Common myeloid progenitor, CD34-positive (primary cell): ENCODE measurements around the gene SERPINB2.
"Not testable (repeated sequence)": the region's sequence is repeated elsewhere in the genome, so short reads cannot be mapped to it uniquely, and the experiment has no call there.

Experiments
- CTCF ChIA-PET: fragments of 350-600 bp; sonication (Branson Sonifier 250); formaldehyde crosslinking; loops from one replicate; lab custom pipeline; 2021; ENCODE audit warnings: antibody characterized with exemption; lab: Charles Lee
- POLR2A ChIA-PET: fragments of 350-600 bp; sonication (Branson Sonifier 250); formaldehyde crosslinking; loops from one replicate; lab custom pipeline; 2021; ENCODE audit warnings: antibody characterized with exemption; lab: Charles Lee
- DNase-seq, 3 donors: peaks; one replicate each; pipeline versions ENCODE4 v3.0.0 to v3.0.0-alpha.2; 2013
- H3K27ac ChIP-seq, 2 experiments: 1 replicate in 1 of 2; 2 replicates in 1 of 2; pipeline ENCODE4 v1.7.0; 2013; ENCODE audit warnings: inconsistent platforms in 2 of 2, low read length in 2 of 2, mild to moderate bottlenecking in 2 of 2, low read depth in 1 of 2, moderate library complexity in 1 of 2; ENCODE audit not compliant: severe bottlenecking in 2 of 2, insufficient read depth in 1 of 2, poor library complexity in 1 of 2
- H3K27me3 ChIP-seq, 5 experiments: replicated peaks in 2 of 5; 1 replicate in 3 of 5; 2 replicates in 2 of 5; pipeline versions ENCODE4 v1.6.1 to v1.7.0; 2013; ENCODE audit warnings: low read length in 4 of 5, mild to moderate bottlenecking in 2 of 5, moderate library complexity in 2 of 5, inconsistent platforms in 1 of 5; ENCODE audit not compliant: insufficient read depth in 5 of 5, control insufficient read depth in 4 of 5
- H3K36me3 ChIP-seq, 4 experiments: 1 replicate in 2 of 4; 2 replicates in 2 of 4; pipeline versions ENCODE4 v1.6.1 to v1.7.0; 2013; ENCODE audit warnings: low read length in 3 of 4, control low read depth in 1 of 4, mild to moderate bottlenecking in 1 of 4; ENCODE audit not compliant: control insufficient read depth in 4 of 4, insufficient read depth in 4 of 4
- H3K4me1 ChIP-seq, 4 experiments: 1 replicate in 3 of 4; 2 replicates in 1 of 4; pipeline versions ENCODE4 v1.6.1 to v1.7.1; 2013; ENCODE audit warnings: low read length in 3 of 4, mild to moderate bottlenecking in 3 of 4, control low read depth in 1 of 4, inconsistent platforms in 1 of 4, moderate library complexity in 1 of 4; ENCODE audit not compliant: control insufficient read depth in 4 of 4, insufficient read depth in 4 of 4; ENCODE audit errors: control extremely low read depth in 1 of 4
- H3K4me3 ChIP-seq, 7 experiments: 1 replicate in 4 of 7; 2 replicates in 3 of 7; pipeline versions ENCODE4 v1.5.1 to v1.7.0; 2013; ENCODE audit warnings: mild to moderate bottlenecking in 7 of 7, low read length in 6 of 7, moderate library complexity in 6 of 7, inconsistent platforms in 2 of 7, low read depth in 2 of 7, control low read depth in 1 of 7; ENCODE audit not compliant: insufficient read depth in 4 of 7, control insufficient read depth in 1 of 7; ENCODE audit errors: extremely low read depth in 1 of 7
- H3K9me3 ChIP-seq, 5 experiments: 1 replicate in 4 of 5; 2 replicates in 1 of 5; pipeline versions ENCODE4 v1.6.1 to v1.7.1; 2013; ENCODE audit warnings: low read length in 4 of 5, mild to moderate bottlenecking in 2 of 5, inconsistent platforms in 1 of 5, low read depth in 1 of 5, moderate library complexity in 1 of 5; ENCODE audit not compliant: control insufficient read depth in 4 of 5, insufficient read depth in 2 of 5; ENCODE audit errors: control extremely low read depth in 1 of 5
- WGBS: methylation state at CpG from one replicate; pipeline ENCODE4 v1.1.5; 2013; ENCODE audit not compliant: insufficient coverage; 5-methylcytosine and 5-hydroxymethylcytosine counted together

The SERPINB2 gene

GRCh38 chr18:63940543-63941050 lies 53.1 kb downstream of the SERPINB2 start:
- 83% methylated on average over 17 of the region's 17 CpGs for WGBS
- H3K27ac ChIP-seq, CTCF ChIA-PET, H3K4me3 ChIP-seq, H3K36me3 ChIP-seq, POLR2A ChIA-PET, H3K9me3 ChIP-seq, DNase-seq, H3K27me3 ChIP-seq: not testable (repeated sequence)
- H3K4me1 ChIP-seq = peaks cover 4 to 15% (median 14%) of the 10 kb centered on the region in 4 experiments

GRCh38 chr18:63947051-63947790 lies 59.7 kb downstream of the SERPINB2 start:
- Histone ChIP-seq H3K36me3 (no peaks in the 10 kb centered on the region), H3K4me1 (peaks cover 0 to 3% (median 1%) of the 10 kb centered on the region in 4 experiments), H3K4me3 (no peak overlapping the region), H3K27ac (no peak overlapping the region), H3K27me3 (peaks cover 0 to 10% (median 0%) of the 10 kb centered on the region in 5 experiments), H3K9me3 (no peaks in the 10 kb centered on the region)
- WGBS = no CpG with 5 or more reads among the region's 3 CpGs
- ChIA-PET POLR2A (no interaction called here), CTCF (interaction anchor here (1.0 to 3.2 kb wide), 2 partner anchors 11 to 16 kb away, joined by 3 to 7 read pairs; no protein-coding TSS in a partner anchor)
- no peak for DNase-seq

GRCh38 chr18:63949068-63949737 lies 61.7 kb downstream of the SERPINB2 start, which contains the start of gene HMSD:
Gene HMSD, plus strand, starts transcription at chr18:63949301. Its CDS starts 4,155 bp downstream, at chr18:63953456.
- H3K27ac ChIP-seq = no peak within 1 kb of the TSS

GRCh38 chr18:63951302-63951705 lies 63.8 kb downstream of the SERPINB2 start:
- Histone ChIP-seq H3K27ac (no peak overlapping the region), H3K9me3 (no peaks in the 10 kb centered on the region), H3K36me3 (no peaks in the 10 kb centered on the region), H3K4me3 (no peak overlapping the region), H3K27me3 (peaks cover 0 to 10% (median 0%) of the 10 kb centered on the region in 5 experiments), H3K4me1 (peaks cover 0 to 5% (median 2%) of the 10 kb centered on the region in 4 experiments)
- peak in 1 of 3 donors; percentile 27 for DNase-seq
- ChIA-PET CTCF (interaction anchor here (0.9 kb wide), 2 partner anchors 12 to 16 kb away, joined by 3 read pairs; no protein-coding TSS in a partner anchor), POLR2A (no interaction called here)
- 88% methylated on average over 2 of the region's 4 CpGs for WGBS

More at GRCh38 chr18:63949068-63949737, 61.7 kb downstream of the SERPINB2 start, which contains the start of gene HMSD:
- WGBS = 40% methylated on average over 24 of the region's 35 CpGs
- Histone ChIP-seq H3K36me3 (no peaks in the 10 kb centered on the region), H3K4me3 (peak within 1 kb of the TSS in 3 of 7 experiments; percentile 11 to 51 (median 47)), H3K4me1 (peaks cover 0 to 5% (median 2%) of the 10 kb centered on the region in 4 experiments), H3K9me3 (no peaks in the 10 kb centered on the region), H3K27me3 (peaks cover 0 to 10% (median 0%) of the 10 kb centered on the region in 5 experiments)
- ChIA-PET POLR2A (no interaction called here), CTCF (interaction anchor here (0.7 to 1.0 kb wide), 4 partner anchors 11 to 1600 kb away, joined by 3 read pairs; no protein-coding TSS in a partner anchor)
- DNase-seq = peak in 2 of 3 donors; percentile 28 to 48
